LoVo (cell line): ENCODE results near the gene YBX3.
A peak's percentile ranks its signal among the peaks of the same experiment; 100 is the strongest.

Source experiments
- DNase-seq: peaks from one replicate; pipeline ENCODE4 v3.0.0-alpha.2; 2016; ENCODE audit warnings: low spot score

Gene YBX3

DNA sequence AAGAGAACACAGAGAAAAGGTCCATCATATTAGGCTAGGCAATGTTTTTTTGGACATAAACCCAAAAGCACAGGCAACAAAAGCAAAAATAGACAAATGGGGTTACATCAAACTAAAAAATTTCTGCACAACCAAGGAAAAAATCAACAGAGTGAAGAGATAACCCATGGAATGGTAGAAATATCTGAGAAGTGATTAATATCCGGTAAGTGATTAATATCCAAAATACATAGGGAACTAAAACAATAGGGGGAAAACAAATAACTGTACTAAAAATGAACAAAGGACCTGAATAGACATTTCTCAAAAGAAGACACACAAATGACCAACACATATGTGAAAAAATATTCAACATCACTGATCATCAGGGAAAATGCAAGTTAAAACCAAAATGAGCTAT is 53.6 kb downstream of the YBX3 start:
- no peak for DNase-seq

GRCh38 chr12:10668526-10668925 is 54.6 kb downstream of the YBX3 start:
- no peak for DNase-seq

GRCh38 chr12:10667581-10667980 is 55.5 kb downstream of the YBX3 start:
- DNase-seq = no peak

DNA sequence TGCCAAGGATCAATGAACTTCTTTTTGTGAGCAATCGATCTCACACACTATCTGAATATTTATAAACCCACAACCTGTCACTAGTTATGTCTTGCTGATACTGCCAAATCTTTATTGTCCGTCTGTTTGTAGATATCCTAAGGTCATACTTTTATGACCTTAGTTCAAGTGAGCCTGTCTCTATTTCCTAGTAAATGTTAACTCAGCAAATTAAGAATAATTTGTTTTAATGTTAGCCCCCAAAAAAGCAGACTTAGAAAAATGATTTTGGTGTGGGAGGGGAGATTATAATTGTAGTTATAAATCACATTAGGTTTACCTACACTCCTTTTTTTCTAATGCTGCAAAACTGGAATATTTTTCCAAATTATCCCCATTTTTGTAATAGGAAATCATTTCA is 58.6 kb downstream of the YBX3 start:
- no peak for DNase-seq

DNA sequence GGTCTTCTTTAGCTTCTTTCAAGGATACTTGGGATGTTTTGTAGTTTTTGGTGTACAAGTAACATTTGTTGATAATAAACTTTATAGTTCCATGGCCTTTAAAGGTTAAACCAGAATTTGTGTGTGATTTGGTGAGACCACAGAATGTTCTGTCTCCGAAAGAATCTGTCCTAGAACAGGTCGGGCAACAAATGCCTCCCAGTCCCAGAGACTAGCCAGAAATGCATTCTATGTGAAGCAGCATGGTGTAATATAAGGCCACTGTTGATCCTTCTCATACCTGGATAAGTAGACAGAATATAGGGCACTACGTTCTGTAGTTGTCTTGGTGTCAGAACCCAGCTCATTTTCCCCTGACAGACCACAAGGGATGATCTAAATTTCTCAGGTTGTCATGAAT is 59.3 kb downstream of the YBX3 start:
- DNase-seq = no peak

GRCh38 chr12:10661338-10661737 is 61.8 kb downstream of the YBX3 start:
- peak; percentile 61 for DNase-seq

GRCh38 chr12:10654003-10654402 is 69.1 kb downstream of the YBX3 start:
- no peak for DNase-seq

DNA sequence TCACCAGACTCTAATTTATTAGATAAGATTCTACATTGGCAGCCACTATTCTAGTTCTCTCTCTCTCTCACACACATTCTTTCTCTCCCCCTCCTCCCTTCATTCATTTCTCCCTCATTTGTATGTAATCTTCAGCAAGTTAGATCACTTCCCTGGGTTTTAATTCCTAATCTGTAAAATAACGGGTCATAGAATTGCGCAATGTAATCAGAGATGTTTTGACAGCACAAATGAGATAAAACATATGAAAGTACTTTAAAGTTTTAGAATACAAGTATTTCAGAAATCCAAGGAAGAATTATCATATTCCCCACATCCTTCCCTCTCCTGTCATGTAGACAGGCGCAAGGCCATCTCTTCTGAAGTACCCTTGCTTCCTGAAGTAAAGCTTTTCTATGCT is 70.9 kb downstream of the YBX3 start:
- no peak for DNase-seq
